K562 (cell line): ENCODE data around the gene MDM4. TPM values are rescaled to one million over a fixed set of nuclear protein-coding genes. Genes with fewer than 3 reads are reported as not detected.
"Not testable (repeated sequence)": the region's sequence is repeated elsewhere in the genome, so short reads cannot be mapped to it uniquely, and the experiment has no call there.

Source experiments
- ATAC-seq: fragments of 200-7000 bp; cut with Tn5 transposase; 3 replicates; pipeline ENCODE4 v1.9.1; 2020; ENCODE audit warnings: moderate library complexity
- BruUV-seq: library from RNA; stranded (reverse); fragments of 400-500 nt; replicated peaks from 2 replicates; lab custom pipeline; 2021; lab: Mats Ljungman, UMichigan
- CTCF ChIA-PET: fragments of 300-600 bp; formaldehyde crosslinking; extraction: SDS; loops from one replicate; lab custom pipeline; 2021; ENCODE audit warnings: low intra/inter-chr PET ratio; lab: Yijun Ruan, JAX
- POLR2A ChIA-PET: fragments of 300-600, 350-650 bp; sonication (Branson Sonifier 250); formaldehyde crosslinking; extraction: SDS; loops from one replicate; lab custom pipeline; 2021; ENCODE audit warnings: antibody characterized with exemption, inconsistent platforms; lab: Yijun Ruan, JAX
- DNase-seq, 4 experiments: peaks; one replicate each; pipeline versions ENCODE4 v3.0.0 to v3.0.0-alpha.2; 2011 to 2018; ENCODE audit warnings: low spot score in 3 of 4, mixed read lengths in 3 of 4; ENCODE audit errors: extremely low read depth in 1 of 4
- FAIRE-seq: peaks from 2 replicates; lab custom pipeline; 2011; peaks lifted over from hg19 to GRCh38; lab: Jason Lieb, UNC
- H2AFZ ChIP-seq: 2 replicates; pipeline ENCODE4 v1.6.0; 2011; ENCODE audit warnings: low read depth, low read length, control low read depth, inconsistent platforms
- H3K27ac ChIP-seq: fragments of 200-600 bp; 3 replicates; pipeline ENCODE4 v1.8.0; 2011; ENCODE audit warnings: low read depth, mild to moderate bottlenecking, control low read depth, inconsistent platforms, low read length, moderate library complexity, mixed read lengths; ENCODE audit errors: extremely low read depth
- H3K27me3 ChIP-seq, 2 experiments: fragments of 300-600 bp in 1 of 2; 2 replicates in 1 of 2; 3 replicates in 1 of 2; pipeline versions ENCODE4 v1.6.0 to v1.8.0; 2011; ENCODE audit warnings: inconsistent platforms in 2 of 2, low read length in 2 of 2, mild to moderate bottlenecking in 1 of 2, mixed read lengths in 1 of 2, moderate library complexity in 1 of 2; ENCODE audit not compliant: control insufficient read depth in 2 of 2, insufficient read depth in 2 of 2
- H3K36me3 ChIP-seq: fragments of 300-600 bp; 3 replicates; pipeline ENCODE4 v1.8.0; 2011; ENCODE audit warnings: mild to moderate bottlenecking, low read length, inconsistent platforms; ENCODE audit not compliant: control insufficient read depth, insufficient read depth
- H3K4me1 ChIP-seq, 2 experiments: fragments of 200-600 bp in 1 of 2; replicated peaks in 1 of 2; 2 replicates in 1 of 2; 3 replicates in 1 of 2; pipeline versions ENCODE4 v1.5.1 to v1.8.0; 2011; ENCODE audit warnings: inconsistent platforms in 2 of 2, low read length in 2 of 2, mild to moderate bottlenecking in 1 of 2, mixed read lengths in 1 of 2, moderate library complexity in 1 of 2; ENCODE audit not compliant: control insufficient read depth in 2 of 2, insufficient read depth in 2 of 2
- H3K4me2 ChIP-seq: 2 replicates; pipeline ENCODE4 v1.6.1; 2011; ENCODE audit warnings: low read length, control low read depth, inconsistent platforms, mixed read lengths; ENCODE audit not compliant: insufficient read depth
- H3K4me3 ChIP-seq: fragments of 200-600 bp; sonication (generic), shearing (Covaris generic); 2 replicates; pipeline ENCODE4 v1.5.1; 2016; ENCODE audit warnings: control low read depth, inconsistent platforms
- H3K79me2 ChIP-seq: fragments of 200-600 bp; 3 replicates; pipeline ENCODE4 v1.8.0; 2011; ENCODE audit warnings: low read length, inconsistent platforms; ENCODE audit not compliant: control insufficient read depth, insufficient read depth
- H3K9ac ChIP-seq, 2 experiments: 2 replicates each; pipeline versions ENCODE4 v1.6.0 to v1.6.1; 2011; ENCODE audit warnings: low read depth in 2 of 2, low read length in 2 of 2, control low read depth in 1 of 2, inconsistent platforms in 1 of 2, mild to moderate bottlenecking in 1 of 2, mixed read lengths in 1 of 2; ENCODE audit not compliant: insufficient read depth in 1 of 2
- H3K9me1 ChIP-seq: one replicate; pipeline ENCODE4 v1.6.0; 2011; ENCODE audit warnings: inconsistent platforms, mild to moderate bottlenecking, low read length, moderate library complexity; ENCODE audit not compliant: control insufficient read depth, insufficient read depth
- H3K9me3 ChIP-seq: replicated peaks from 2 replicates; pipeline ENCODE4 v1.5.1; 2011; ENCODE audit warnings: low read depth, low read length, inconsistent platforms; ENCODE audit not compliant: control insufficient read depth, insufficient read depth
- H4K20me1 ChIP-seq: replicated peaks from 2 replicates; pipeline ENCODE4 v1.6.1; 2011; ENCODE audit warnings: low read length, inconsistent platforms, mixed read lengths; ENCODE audit not compliant: control insufficient read depth, insufficient read depth
- ATF3 ChIP-seq, 2 experiments: fragments of 450-650 bp in 1 of 2; sonication (generic) in 1 of 2; formaldehyde crosslinking in 1 of 2; IDR thresholded peaks in 1 of 2; conservative IDR thresholded peaks in 1 of 2; 2 replicates each; pipeline versions ENCODE4 v1.6.1 to v1.8.1; 2016 to 2023; ENCODE audit warnings: mild to moderate bottlenecking in 2 of 2, moderate library complexity in 2 of 2, inconsistent platforms in 1 of 2, missing genetic modification reagents in 1 of 2
- JUND ChIP-seq, 2 experiments: IDR thresholded peaks; 2 replicates in 1 of 2; 3 replicates in 1 of 2; pipeline ENCODE4 v1.6.1; 2011; ENCODE audit warnings: borderline replicate concordance in 2 of 2, low read depth in 2 of 2, low read length in 2 of 2, improper control_type of control experiment in 1 of 2, missing biosample characterization in 1 of 2, missing genetic modification characterization in 1 of 2, missing genetic modification reagents in 1 of 2
- MYC ChIP-seq, 2 experiments: fragments of 250-450 bp in 1 of 2; sonication (Bioruptor Pico) in 1 of 2; IDR thresholded peaks; 2 replicates each; pipeline versions ENCODE4 v1.5.1 to v1.6.1; 2012 to 2021; ENCODE audit warnings: low read depth in 2 of 2, borderline replicate concordance in 1 of 2, improper control_type of control experiment in 1 of 2, low read length in 1 of 2, mild to moderate bottlenecking in 1 of 2, moderate library complexity in 1 of 2
- THRB ChIP-seq: fragments of 450-650 bp; formaldehyde crosslinking; conservative IDR thresholded peaks from 2 replicates; pipeline ENCODE4 v1.4.0; 2022; ENCODE audit warnings: mild to moderate bottlenecking, missing genetic modification characterization
- TRIM25 ChIP-seq: fragments of 450-650 bp; IDR thresholded peaks from 2 replicates; pipeline ENCODE4 v1.7.0; 2016; ENCODE audit warnings: borderline replicate concordance
- ZNF282 ChIP-seq: sonication (generic); formaldehyde crosslinking; IDR thresholded peaks from 2 replicates; pipeline ENCODE4 v1.8.1; 2023; ENCODE audit warnings: missing genetic modification reagents
- WGBS: fragments of 100-300 bp; shearing (Covaris generic); methylation state at CpG from one replicate; pipeline ENCODE4 v1.1.6; 2016; ENCODE audit warnings: low coverage, mixed read lengths; ENCODE audit not compliant: insufficient coverage; ENCODE audit errors: missing lambda C conversion rate; 5-methylcytosine and 5-hydroxymethylcytosine counted together
- in situ Hi-C: fragments of 300-500 bp; cut with MboI; formaldehyde crosslinking; loops from 4 replicates; pipeline ENCODE4 v1.15.0; 2018; ENCODE audit warnings: inconsistent platforms, mixed read lengths
- intact Hi-C: fragments of 100-400 bp; cut with micrococcal nuclease; formaldehyde crosslinking; loops from 2 replicates; pipeline ENCODE4 v1.14.2; 2022
- polyA plus RNA-seq, 8 experiments: library from polyadenylated mRNA; depleted of rRNA in 4 of 8; stranded (reverse) in 5 of 8; unstranded in 3 of 8; fragments of >200 nt; fragmentation: Nextera tagmentation in 2 of 8; fragmentation: Illumina TruSeq in 1 of 8; extraction: Ambion mirVana in 2 of 8; extraction: Trizol in 1 of 8; gene quantifications; 2 replicates each; pipeline versions ENCODE4 v1.2.1 to v1.2.3, GENCODE V29; 2011 to 2014; ENCODE audit warnings: inconsistent platforms in 1 of 8, missing spikeins in 1 of 8
- total RNA-seq, 7 experiments: library from RNA; depleted of rRNA in 6 of 7; stranded (reverse); fragments of >200 nt in 6 of 7; fragmentation: Illumina TruSeq in 2 of 7; extraction: Trizol in 2 of 7; gene quantifications; 2 replicates each; pipeline versions ENCODE4 v1.2.1 to v1.2.3, GENCODE V29; 2011 to 2021; ENCODE audit warnings: low replicate concordance in 1 of 7

MDM4 gene
- total and polyA plus RNA-seq, 9 of the 15 experiments (the other 6 are each of a cell fraction or from before 2014, with no cell fraction given), result 3.3 to 61.7 (median 21.2) TPM

GRCh38 chr1:204560002-204560401 lies 43.8 kb downstream of the MDM4 start:
- H3K4me3 ChIP-seq, BruUV-seq, H4K20me1 ChIP-seq, H3K79me2 ChIP-seq, DNase-seq, ATAC-seq, H2AFZ ChIP-seq, CTCF ChIA-PET, H3K27me3 ChIP-seq, H3K9me3 ChIP-seq, in situ Hi-C loops, H3K9ac ChIP-seq, H3K4me2 ChIP-seq, H3K9me1 ChIP-seq, FAIRE-seq, H3K27ac ChIP-seq, H3K4me1 ChIP-seq: not testable (repeated sequence)
- intact Hi-C loops, result loop anchor here (10.0 kb wide), 1 partner anchor 385 kb away; no protein-coding TSS in a partner anchor
- POLR2A ChIA-PET, result interaction anchor here (0.6 to 2.0 kb wide), 5 partner anchors 14 to 1526 kb away, joined by 3 to 7 read pairs (median 4); no protein-coding TSS in a partner anchor
- H3K36me3 ChIP-seq, result peaks cover 11% of the 10 kb centered on the region; the same call in 1 of the 3 replicates
- WGBS, result 79% methylated on average over 6 of the region's 6 CpGs

GRCh38 chr1:204560590-204561150 lies 44.5 kb downstream of the MDM4 start:
- CTCF ChIA-PET, result no interaction called here
- in situ Hi-C loops, result no loop called here
- no TSS peak for BruUV-seq

More at GRCh38 chr1:204560590-204561150, 44.5 kb downstream of the MDM4 start:
- Histone ChIP-seq H3K4me2 (no peak overlapping the region), H2AFZ (no peak overlapping the region), H3K27ac (no peak overlapping the region), H3K4me3 (no peak overlapping the region), H3K9ac (no peak overlapping the region), H4K20me1 (no peaks in the 10 kb centered on the region), H3K36me3 (peaks cover 11% of the 10 kb centered on the region; the same call in 1 of the 3 replicates), H3K9me1 (no peaks in the 10 kb centered on the region), H3K79me2 (no peaks in the 10 kb centered on the region), H3K27me3 (no peaks in the 10 kb centered on the region), H3K4me1 (peaks cover 9 to 10% of the 10 kb centered on the region in 2 experiments; a peak in 4 of 5 replicates), H3K9me3 (no peaks in the 10 kb centered on the region)
- ATAC-seq (no peak), DNase-seq (no peak), FAIRE-seq (no peak)
- TF ChIP-seq ZNF282 (CRISPR knock-in tag) (no peak), JUND (IDR thresholded peaks at IDR 0.05; ENCODE audit: borderline replicate concordance, low read depth, low read length) (0 out of 2 replicates have a peak, but pooled peaks have one; percentile 33), JUND (tag; IDR thresholded peaks at IDR 0.05; ENCODE audit: borderline replicate concordance, low read depth, low read length) (no peak), THRB (CRISPR knock-in tag) (0 out of 2 replicates have a peak, but pooled peaks have one; percentile 10), TRIM25 (no peak), ATF3 (IDR thresholded peaks at IDR 0.05) (peak; percentile 71), ATF3 (CRISPR knock-in tag; conservative IDR thresholded peaks at IDR 0.05) (no peak), MYC (IDR thresholded peaks at IDR 0.05; ENCODE audit: low read depth, low read length) (no peak), MYC (CRISPR knock-in tag; IDR thresholded peaks at IDR 0.05; ENCODE audit: borderline replicate concordance, low read depth) (no peak)
- intact Hi-C loops, result loop anchor here (10.0 kb wide), 1 partner anchor 384 kb away; no protein-coding TSS in a partner anchor
- POLR2A ChIA-PET, result interaction anchor here (0.6 to 2.0 kb wide), 6 partner anchors 14 to 1526 kb away, joined by 3 to 7 read pairs (median 4); no protein-coding TSS in a partner anchor
